H1 (cell line): ENCODE data around the gene F7. TPM values are rescaled to one million over a fixed set of nuclear protein-coding genes. Genes with fewer than 3 reads are reported as not detected.

ENCODE experiments used
- BRCA1 ChIP-seq: IDR thresholded peaks from 2 replicates; pipeline ENCODE4 v1.6.1; 2012; ENCODE audit warnings: low read depth, low read length, improper control_type of control experiment
- polyA plus RNA-seq, 7 experiments: library from polyadenylated mRNA; depleted of rRNA in 3 of 7; stranded (reverse) in 5 of 7; unstranded in 2 of 7; fragments of >200 nt in 5 of 7; fragments of 200-250 nt in 2 of 7; gene quantifications; 1 replicate in 5 of 7; 2 replicates in 1 of 7; 4 replicates in 1 of 7; pipeline versions ENCODE4 v1.2.1 to v1.2.3, GENCODE V29; 2011 to 2013; ENCODE audit warnings: missing spikeins in 2 of 7, mixed read lengths in 2 of 7
- total RNA-seq: library from RNA; stranded (reverse); fragmentation: NEBNext Ultra II Directional; extraction: Animal tissue kit (Norgen Biotek cat#: 25700); gene quantifications from 2 replicates; pipeline ENCODE4 v1.2.1, GENCODE V29; 2021
- TF ChIP-seq, protein P1 (sequence below): IDR thresholded peaks from 2 replicates; pipeline ENCODE4 v1.6.1; 2012; ENCODE audit warnings: inconsistent platforms

The F7 gene
- total and polyA plus RNA-seq, 2 of the 8 experiments (the other 6 are each of a cell fraction or from before 2014, with no cell fraction given): 0.43 to 0.98 TPM

DNA sequence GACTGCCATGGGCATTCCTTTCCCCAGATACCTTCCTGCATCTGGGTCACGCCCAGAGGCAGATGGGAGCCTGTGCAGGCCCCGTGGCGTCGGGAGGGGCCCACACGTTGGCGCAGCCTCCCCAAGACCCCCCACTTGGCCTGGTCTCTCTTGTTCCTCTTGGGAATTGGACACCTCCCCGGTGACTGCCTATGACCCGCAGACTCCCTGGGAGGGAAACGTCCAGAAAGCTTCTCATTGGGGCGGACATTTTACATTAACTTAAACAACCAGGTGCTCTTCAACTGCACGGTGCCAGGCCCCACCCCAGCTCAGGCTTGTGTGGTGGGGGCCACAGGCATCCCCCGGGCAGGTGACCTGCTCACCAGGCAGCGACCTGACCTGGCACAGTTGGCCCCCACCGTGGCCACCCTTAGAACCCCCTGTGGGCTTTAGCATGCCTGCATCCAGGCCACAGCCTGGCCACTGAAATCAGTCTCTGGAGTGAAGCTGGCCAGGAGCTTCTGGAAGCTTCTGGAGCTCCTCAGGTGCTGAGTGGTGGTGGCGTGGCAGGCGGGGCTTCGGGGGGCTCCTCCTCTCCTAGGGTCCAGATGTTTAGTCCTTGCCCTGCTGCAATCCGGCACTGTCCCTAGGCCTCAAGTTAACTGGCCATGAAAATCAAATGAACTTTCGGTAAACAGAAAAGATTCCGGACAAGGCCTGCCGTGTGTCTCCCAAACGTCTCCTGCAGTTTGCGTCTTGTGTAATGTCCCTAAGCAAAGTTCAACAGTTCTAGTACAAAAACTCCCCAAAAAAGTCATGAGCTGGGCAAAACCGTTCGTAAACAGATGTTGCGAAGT is 44.3 kb downstream of the F7 start (continued):
- TF ChIP-seq, protein P1, sequence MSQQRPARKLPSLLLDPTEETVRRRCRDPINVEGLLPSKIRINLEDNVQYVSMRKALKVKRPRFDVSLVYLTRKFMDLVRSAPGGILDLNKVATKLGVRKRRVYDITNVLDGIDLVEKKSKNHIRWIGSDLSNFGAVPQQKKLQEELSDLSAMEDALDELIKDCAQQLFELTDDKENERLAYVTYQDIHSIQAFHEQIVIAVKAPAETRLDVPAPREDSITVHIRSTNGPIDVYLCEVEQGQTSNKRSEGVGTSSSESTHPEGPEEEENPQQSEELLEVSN: no peak
- TF ChIP-seq BRCA1: no peak
